ENCODE measurements around the gene HYI. TPM values are rescaled to one million over a fixed set of nuclear protein-coding genes. Genes with fewer than 3 reads are reported as not detected.

HYI gene
- total RNA-seq, 2 donors from 2014 or later, result 34.4 to 34.8 TPM

DNA sequence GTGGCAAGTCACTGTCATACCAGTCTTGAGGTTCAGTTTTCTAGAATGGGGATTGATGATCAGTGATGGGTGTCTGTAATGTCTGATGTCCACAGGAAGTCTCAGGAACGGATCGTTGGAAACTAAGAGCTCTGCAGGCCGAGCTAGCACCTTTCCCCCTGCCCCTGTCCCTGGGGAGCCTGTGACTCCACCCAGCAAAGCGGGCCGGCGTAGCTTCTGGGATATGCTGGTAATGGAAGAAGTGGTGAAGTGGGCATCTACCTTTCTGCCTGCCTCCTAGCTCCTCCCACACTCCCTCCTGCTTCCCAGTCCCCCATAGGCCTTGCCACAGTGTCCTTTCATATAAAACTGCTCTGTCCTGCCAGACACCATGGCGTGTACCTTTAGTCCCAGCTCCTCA is 13.4 kb downstream of the HYI start:
- no peak for TF ChIP-seq CTCF (conservative IDR thresholded peaks at IDR 0.05)
- H3K27me3 ChIP-seq (ENCODE audit: control insufficient read depth, insufficient read depth, low read length, poor library complexity, severe bottlenecking), result no peaks in the 10 kb centered on the region
- Mint-ChIP-seq H3K4me1 (peaks cover 9% of the 10 kb centered on the region), H3K36me3 (ENCODE audit: low read depth) (peaks cover 65% of the 10 kb centered on the region), H3K27me3 (ENCODE audit: insufficient read depth) (no peaks in the 10 kb centered on the region), H3K9me3 (no peaks in the 10 kb centered on the region), H3K27ac (no peak overlapping the region), H3K4me3 (no peak overlapping the region)
- peaks cover 33% of the 10 kb centered on the region for H3K36me3 ChIP-seq (ENCODE audit: control insufficient read depth, insufficient read depth, low read length)
- 87 to 90% methylated on average over 3 to 6 of the region's 7 CpGs for WGBS, 2 experiments (ENCODE audit: insufficient coverage in 1 of 2, insufficient read length in 1 of 2)
- H3K9ac ChIP-seq (ENCODE audit: extremely low read depth, low read length, poor library complexity, severe bottlenecking), result no peak overlapping the region
- no peaks in the 10 kb centered on the region for H3K9me3 ChIP-seq (ENCODE audit: control insufficient read depth, low read length)
- no peak overlapping the region for H3K4me3 ChIP-seq (ENCODE audit: low read length)
- DNase-seq, result peak; percentile 28
- H3K27ac ChIP-seq (ENCODE audit: low read depth, low read length), result no peak overlapping the region
- H3K4me1 ChIP-seq (ENCODE audit: control insufficient read depth, insufficient read depth, low read length), result no peaks in the 10 kb centered on the region

GRCh38 chr1:43439781-43440180 is 13.9 kb downstream of the HYI start:
- Mint-ChIP-seq H3K27ac (no peak overlapping the region), H3K36me3 (ENCODE audit: low read depth) (peaks cover 61% of the 10 kb centered on the region), H3K9me3 (no peaks in the 10 kb centered on the region), H3K27me3 (ENCODE audit: insufficient read depth) (no peaks in the 10 kb centered on the region), H3K4me1 (peaks cover 4% of the 10 kb centered on the region), H3K4me3 (no peak overlapping the region)
- H3K27me3 ChIP-seq (ENCODE audit: control insufficient read depth, insufficient read depth, low read length, poor library complexity, severe bottlenecking), result no peaks in the 10 kb centered on the region
- H3K9me3 ChIP-seq (ENCODE audit: control insufficient read depth, low read length), result no peaks in the 10 kb centered on the region
- peak; percentile 28 for DNase-seq
- no peak overlapping the region for H3K9ac ChIP-seq (ENCODE audit: extremely low read depth, low read length, poor library complexity, severe bottlenecking)
- peaks cover 33% of the 10 kb centered on the region for H3K36me3 ChIP-seq (ENCODE audit: control insufficient read depth, insufficient read depth, low read length)
- H3K4me1 ChIP-seq (ENCODE audit: control insufficient read depth, insufficient read depth, low read length), result no peaks in the 10 kb centered on the region
- H3K4me3 ChIP-seq (ENCODE audit: low read length), result no peak overlapping the region
- TF ChIP-seq CTCF (conservative IDR thresholded peaks at IDR 0.05), result no peak
- H3K27ac ChIP-seq (ENCODE audit: low read depth, low read length), result no peak overlapping the region
- WGBS, 2 experiments (ENCODE audit: insufficient coverage in 1 of 2, insufficient read length in 1 of 2), result 91 to 100% methylated on average over 3 to 7 of the region's 7 CpGs

GRCh38 chr1:43438953-43439581 is 14.7 kb downstream of the HYI start:
- no peak for DNase-seq
- no peak overlapping the region for H3K9ac ChIP-seq (ENCODE audit: extremely low read depth, low read length, poor library complexity, severe bottlenecking)
- no peaks in the 10 kb centered on the region for H3K9me3 ChIP-seq (ENCODE audit: control insufficient read depth, low read length)
- no peak overlapping the region for H3K4me3 Mint-ChIP-seq
- no peaks in the 10 kb centered on the region for H3K4me1 Mint-ChIP-seq
- WGBS, 2 experiments (ENCODE audit: insufficient coverage in 1 of 2, insufficient read length in 1 of 2), result 94 to 100% methylated on average over 8 to 10 of the region's 10 CpGs
- H3K36me3 Mint-ChIP-seq (ENCODE audit: low read depth), result peaks cover 59% of the 10 kb centered on the region
- H3K27ac Mint-ChIP-seq, result no peak overlapping the region
- no peak overlapping the region for H3K27ac ChIP-seq (ENCODE audit: low read depth, low read length)
- TF ChIP-seq CTCF (conservative IDR thresholded peaks at IDR 0.05), result no peak
- H3K36me3 ChIP-seq (ENCODE audit: control insufficient read depth, insufficient read depth, low read length), result peaks cover 34% of the 10 kb centered on the region
- H3K27me3 Mint-ChIP-seq (ENCODE audit: insufficient read depth), result no peaks in the 10 kb centered on the region
- no peaks in the 10 kb centered on the region for H3K27me3 ChIP-seq (ENCODE audit: control insufficient read depth, insufficient read depth, low read length, poor library complexity, severe bottlenecking)
- no peak overlapping the region for H3K4me3 ChIP-seq (ENCODE audit: low read length)
- H3K9me3 Mint-ChIP-seq, result no peaks in the 10 kb centered on the region
- H3K4me1 ChIP-seq (ENCODE audit: control insufficient read depth, insufficient read depth, low read length), result no peaks in the 10 kb centered on the region
